GM21447 (cell line): ENCODE results near the gene GNRH2.
"Not testable (repeated sequence)": the region's sequence is repeated elsewhere in the genome, so short reads cannot be mapped to it uniquely, and the experiment has no call there.

Experiments used
- ATAC-seq: cut with Tn5 transposase; IDR thresholded peaks from one replicate; pipeline ENCODE4 v1.9.1; 2021; ENCODE audit not compliant: unreplicated experiment

GNRH2 gene

DNA sequence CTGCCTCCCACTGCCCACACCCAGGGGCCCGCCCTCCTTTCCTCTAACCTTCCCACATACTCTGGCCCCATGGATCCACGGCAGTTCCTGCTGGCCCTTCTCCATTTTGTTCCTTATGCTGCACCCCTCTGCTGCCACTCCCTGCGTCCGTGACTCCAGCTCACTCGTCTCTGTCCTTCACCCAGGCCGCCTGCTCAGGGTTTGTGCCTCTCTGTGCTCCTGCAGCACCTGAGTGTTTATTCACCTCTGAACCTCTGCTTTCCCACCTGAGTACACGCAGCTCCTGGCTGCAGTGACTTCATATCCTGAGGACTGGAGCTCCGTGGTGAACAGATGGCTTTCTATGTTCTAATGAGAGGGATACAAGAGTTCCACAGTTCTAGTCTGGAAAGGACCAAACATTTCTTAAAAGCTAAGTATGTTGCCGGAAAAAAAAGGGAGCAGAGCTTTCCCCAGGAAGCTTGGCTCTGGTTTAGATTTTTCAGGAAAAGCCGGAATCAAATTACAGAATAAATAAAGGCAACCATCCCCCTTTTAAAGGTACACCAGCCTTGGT lies 1.5 kb upstream of the GNRH2 start:
- no peak for ATAC-seq

DNA sequence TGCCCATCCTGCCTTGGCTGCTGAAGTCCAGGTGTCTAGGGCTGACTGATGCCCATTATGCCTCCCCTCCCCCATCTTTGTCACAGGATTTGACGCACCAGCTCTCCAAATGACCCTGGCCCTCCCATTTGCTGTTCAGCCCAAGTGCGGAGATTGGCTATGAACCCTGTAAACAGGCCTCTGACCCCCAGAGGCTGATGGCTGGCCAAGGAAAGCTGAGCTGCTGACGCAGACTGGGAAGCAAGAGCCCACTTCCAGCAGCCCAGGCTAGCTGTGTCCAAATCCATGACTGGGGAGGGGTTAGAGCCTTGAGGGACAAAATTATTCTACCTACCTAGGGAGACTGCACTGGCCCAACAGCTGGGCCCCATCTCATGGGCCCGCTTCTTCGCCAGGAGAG lies 797 bp upstream of the GNRH2 start:
- ATAC-seq = no peak

DNA sequence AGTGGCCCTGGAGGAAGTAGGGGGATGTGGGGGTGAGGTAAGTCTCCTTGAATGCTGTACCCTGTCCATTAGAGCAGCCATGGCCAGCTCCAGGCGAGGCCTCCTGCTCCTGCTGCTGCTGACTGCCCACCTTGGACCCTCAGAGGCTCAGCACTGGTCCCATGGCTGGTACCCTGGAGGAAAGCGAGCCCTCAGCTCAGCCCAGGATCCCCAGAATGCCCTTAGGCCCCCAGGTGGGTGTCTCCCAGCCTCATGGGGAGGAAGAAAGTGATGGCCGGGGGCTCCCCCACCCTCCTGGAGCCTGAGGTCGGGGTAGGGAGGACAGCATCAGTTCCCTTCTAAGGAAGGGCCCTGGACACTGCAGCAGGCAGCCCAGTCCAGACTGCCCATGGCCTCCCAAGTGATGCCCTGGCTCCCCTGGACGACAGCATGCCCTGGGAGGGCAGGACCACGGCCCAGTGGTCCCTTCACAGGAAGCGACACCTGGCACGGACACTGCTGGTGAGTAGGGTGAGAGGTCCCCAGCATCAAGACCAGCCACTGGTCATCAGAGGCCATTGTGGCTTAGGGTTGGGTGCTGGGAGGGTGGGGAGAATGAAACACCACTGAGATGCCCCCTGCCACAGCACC lies 1.0 kb downstream of the GNRH2 start:
- ATAC-seq = no peak

DNA sequence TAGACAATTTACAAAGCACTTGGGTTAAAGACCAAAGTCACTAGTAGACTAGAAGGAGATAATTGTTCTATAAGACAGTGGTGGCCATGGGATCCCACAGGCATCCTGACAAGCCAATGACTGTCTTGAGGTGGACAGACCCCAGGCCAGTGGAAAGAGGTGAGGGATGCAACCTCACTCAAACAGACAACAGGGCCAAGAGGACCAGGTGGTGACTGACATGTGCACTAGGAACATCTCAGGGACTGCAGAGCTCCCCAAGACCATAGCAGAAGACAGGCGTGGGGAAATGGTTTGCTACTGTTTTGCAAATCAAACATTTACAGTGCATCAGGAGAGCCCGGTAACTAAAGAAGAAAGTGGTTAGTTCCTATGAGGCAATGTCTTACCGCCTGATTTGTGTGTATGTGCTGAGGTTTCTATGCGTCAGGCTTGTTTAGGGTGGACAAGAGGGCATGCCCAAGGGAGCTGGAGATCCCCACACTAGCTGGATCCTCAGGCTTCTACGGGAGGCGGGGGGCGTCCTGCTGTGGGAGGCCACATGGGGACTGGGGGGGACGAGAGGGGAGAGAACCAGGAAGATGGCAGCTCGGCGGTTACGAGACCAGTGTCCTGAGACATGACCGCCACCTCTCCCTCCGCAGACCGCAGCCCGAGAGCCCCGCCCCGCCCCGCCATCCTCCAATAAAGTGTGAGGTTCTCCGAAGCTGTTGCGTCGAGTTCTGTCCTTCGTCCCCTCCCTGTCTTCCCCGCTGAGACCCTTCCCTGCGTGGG lies 1.8 kb downstream of the GNRH2 start:
- ATAC-seq = peak; percentile 45

DNA sequence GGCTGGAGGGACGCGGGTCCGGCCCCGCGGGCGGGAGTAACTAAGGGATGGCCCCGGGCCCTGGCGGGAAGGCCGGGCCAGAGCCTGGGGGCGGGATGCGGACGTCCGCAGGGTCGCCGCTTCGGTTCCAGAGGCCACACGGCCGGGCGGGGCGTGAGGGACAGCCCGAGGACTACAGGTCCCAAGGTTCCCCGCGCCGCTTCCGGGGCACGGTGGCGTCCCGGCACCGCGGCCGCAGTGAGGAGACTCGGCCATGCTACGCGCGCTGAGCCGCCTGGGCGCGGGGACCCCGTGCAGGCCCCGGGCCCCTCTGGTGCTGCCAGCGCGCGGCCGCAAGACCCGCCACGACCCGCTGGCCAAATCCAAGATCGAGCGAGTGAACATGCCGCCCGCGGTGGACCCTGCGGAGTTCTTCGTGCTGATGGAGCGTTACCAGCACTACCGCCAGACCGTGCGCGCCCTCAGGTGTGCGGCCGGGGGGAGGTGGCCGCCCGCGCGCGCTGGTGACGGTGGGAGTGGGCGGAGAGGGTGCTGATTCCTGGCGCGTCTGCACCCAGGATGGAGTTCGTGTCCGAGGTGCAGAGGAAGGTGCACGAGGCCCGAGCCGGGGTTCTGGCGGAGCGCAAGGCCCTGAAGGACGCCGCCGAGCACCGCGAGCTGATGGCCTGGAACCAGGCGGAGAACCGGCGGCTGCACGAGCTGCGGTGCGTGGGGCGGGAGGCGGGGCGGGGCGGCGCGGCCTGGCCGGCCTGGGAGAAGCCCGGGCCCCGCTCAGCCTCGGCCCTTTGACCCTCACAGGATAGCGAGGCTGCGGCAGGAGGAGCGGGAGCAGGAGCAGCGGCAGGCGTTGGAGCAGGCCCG lies 2.6 kb downstream of the GNRH2 start, which contains the start of gene MRPS26:
Gene MRPS26 (plus strand): TSS at position 237 of the 861 bp plus-strand sequence. CDS start 17 bp downstream, at position 254.
- ATAC-seq = peak; percentile 85

DNA sequence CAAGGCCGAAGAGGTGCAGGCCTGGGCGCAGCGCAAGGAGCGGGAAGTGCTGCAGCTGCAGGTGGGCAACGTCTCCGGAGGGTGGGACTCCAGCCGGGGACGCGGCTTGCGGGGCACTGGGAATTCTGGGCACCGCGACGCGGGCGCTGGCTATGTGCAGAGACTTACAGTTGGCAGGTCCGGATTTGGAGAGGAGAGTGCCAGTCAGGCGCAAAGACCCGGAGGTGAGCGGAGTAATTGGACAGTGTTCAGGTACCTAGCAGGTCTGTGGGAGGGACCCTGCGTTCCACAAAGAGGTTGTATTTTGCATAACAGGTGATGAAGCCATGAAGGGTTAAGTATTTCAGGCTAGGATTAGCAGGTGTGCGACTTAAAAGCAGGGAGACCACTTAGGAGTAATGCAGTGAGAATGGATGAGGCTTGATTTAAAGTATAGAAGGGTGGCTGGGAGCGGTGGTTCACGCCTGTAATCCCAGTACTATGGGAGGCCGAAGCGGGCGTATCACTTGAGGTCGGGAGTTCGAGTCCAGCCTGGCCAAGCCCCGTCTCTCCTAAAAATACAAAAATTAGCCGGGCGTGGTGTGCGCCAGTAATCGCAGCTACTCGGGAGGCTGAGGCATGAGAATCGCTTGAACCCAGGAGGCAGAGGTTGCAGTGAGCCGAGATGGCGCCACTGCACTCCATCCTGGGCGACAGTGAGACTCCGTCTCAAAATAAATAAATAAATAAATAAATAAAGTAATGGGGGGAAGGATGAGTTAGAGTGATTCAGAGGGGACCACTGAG lies 3.4 kb downstream of the GNRH2 start:
- peak; percentile 4 for ATAC-seq

DNA sequence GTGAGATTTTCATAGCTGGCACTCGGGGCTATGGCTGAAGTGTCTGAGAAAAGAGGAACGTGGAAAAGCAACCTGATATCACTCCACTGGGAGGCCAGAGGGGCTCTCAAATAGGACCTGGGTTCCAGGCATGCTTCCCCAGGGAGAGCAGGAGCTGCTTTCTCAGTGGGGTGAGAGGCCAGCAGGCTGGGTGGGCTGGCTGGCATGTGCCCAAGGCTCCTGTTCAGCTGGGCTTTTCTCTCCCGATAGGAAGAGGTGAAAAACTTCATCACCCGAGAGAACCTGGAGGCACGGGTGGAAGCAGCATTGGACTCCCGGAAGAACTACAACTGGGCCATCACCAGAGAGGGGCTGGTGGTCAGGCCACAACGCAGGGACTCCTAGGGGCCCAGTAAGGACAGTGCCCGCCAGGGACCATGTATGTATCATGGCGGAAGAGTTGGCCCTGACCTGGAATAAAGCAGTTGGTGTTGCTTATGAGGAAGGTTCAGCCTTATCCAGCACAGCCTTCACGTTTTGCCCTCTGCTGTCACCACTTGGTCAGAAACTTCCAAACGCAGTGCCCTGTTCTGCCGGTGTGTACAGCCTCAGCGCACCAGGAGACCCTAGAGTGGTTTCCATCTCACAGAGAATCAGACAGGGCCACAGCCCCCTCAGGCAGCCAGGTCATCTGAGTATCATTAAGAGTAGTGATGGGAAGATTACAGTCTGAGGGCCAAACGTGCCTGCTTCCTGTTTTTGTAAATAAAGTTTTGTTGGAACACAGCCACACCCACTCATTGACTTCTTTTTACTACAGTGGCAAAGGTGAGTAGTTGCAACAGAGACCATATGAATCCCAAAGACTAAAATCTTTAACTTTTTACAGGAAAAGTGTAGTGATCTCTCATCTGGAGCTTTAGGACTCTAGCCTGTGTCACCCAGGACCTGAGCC lies 4.3 kb downstream of the GNRH2 start:
- no peak for ATAC-seq

DNA sequence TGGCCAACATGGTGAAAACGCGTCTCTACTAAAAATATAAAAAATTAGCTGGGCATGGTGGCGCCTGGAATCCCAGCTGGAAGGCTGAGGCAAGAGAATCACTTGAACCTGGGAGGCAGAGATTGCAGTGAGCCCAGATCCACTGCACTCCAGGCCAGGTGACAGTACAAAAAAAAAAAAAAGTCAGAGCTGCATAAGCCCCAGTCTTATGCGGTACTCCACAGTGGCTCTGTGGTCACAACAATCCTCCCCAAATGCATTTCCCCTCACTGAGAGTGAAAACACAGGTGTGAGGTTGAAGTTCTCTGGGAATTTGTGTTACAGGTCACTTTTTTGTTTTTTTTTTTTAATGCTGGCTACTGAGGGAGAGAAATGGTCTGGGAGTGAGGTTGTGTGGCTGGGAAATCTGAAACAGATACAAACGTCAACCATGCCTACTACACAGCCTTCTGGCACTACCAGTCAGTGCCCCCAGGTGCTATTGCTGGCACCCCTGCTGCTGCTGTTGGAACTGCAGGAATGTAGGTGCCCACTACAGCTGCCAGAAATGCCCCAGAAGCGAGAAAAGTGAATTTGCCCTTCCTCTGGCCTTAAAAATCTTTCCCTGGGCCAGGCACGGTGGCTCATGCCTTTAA lies 8.1 kb downstream of the GNRH2 start:
- no peak for ATAC-seq

DNA sequence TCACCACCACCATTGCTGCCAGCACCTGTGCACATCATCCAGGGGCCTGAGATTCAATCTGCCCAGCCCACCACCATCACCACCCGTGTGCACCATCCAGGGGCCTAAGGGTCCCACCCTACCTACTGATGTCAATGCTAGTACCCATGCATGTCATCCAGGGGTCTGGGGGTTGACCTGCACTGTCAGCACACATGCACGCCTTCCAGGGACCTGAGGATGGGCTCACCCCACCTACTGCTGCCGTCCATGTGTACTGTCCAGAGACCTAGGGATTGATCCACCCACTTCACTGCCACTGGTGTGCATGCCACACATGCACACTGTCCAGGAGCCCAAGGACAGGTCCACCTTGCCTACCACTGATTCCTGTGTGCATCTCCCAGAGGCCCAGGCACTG lies 16.1 kb downstream of the GNRH2 start:
- ATAC-seq = no peak

DNA sequence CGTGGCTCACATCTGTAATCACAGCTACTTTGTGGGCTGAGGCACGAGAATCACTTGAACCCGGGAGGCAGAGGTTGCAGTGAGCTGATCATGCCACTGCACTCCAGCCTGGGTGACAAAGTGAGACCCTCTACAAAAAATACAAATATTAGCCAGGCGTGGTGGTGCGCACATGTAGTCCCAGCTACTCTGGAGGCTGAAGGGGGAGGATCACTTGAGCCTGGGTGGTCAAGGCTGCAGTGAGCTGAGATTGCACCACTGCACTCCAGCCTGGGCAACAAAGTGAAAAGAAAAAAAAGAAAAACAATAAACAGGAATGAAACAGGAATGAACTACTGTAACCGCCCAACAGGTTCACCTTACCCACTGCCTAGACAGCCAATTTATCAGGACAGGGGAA lies 20.7 kb downstream of the GNRH2 start:
- ATAC-seq = not testable (repeated sequence)

DNA sequence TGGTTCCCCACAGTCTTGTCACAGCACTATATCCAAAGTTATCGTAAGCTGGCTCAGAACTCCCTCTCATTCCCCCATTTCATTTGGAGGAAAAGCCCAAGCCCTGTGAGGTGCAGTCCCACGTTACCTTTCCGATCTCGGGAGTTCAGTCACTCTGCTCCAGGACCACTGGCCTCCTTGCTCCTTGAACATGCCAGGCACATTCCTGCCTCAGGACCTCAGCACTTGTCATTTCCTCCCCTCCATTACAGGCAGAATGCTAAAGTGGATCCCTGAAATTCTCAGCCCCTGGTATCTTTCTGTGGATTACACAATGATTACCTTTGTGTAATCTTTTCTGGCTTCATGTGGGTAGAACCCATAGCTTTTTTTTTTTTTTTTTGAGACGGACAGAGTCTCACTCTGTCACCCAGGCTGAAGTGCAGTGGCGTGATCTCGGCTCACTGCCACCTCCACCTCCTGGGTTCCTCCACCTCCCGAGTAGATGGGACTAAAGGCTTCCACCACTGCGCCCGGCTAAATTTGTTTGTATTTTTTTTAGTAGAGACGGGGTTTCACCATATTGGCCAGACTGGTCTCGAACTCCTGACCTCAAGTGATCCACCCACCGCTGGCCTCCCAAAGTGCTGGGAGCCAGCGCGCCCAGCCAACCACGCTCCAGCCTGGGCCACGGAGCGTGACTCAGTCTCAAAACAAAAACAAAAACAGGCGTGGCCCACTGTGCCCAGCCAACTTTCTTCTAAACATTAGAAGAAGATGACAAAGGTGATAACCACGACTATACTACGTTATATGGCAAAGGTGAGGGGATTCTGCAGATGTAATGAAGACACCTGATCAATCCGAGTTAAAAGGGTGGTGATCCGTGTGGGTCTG lies 24.0 kb downstream of the GNRH2 start:
- peak; percentile 48 for ATAC-seq

DNA sequence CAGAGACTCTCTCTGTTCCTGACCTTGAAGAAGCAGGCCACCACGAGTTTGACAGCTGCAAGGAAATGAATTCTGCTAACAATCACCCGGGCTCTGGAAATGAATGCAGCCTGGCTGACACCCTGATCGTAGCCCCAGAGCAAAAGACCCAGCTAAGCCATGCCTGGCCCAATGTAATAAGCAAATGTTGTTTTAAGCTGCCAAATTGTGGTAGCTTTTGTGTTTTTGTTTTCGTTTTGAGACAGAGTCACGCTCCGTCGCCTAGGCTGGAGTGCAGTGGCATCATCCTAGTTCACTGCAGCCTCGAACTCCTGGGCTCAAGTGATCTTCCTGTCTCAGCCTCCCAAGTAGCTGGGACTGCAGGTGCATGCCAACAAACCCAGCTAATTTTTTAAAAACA lies 24.7 kb downstream of the GNRH2 start:
- peak; percentile 63 for ATAC-seq

DNA sequence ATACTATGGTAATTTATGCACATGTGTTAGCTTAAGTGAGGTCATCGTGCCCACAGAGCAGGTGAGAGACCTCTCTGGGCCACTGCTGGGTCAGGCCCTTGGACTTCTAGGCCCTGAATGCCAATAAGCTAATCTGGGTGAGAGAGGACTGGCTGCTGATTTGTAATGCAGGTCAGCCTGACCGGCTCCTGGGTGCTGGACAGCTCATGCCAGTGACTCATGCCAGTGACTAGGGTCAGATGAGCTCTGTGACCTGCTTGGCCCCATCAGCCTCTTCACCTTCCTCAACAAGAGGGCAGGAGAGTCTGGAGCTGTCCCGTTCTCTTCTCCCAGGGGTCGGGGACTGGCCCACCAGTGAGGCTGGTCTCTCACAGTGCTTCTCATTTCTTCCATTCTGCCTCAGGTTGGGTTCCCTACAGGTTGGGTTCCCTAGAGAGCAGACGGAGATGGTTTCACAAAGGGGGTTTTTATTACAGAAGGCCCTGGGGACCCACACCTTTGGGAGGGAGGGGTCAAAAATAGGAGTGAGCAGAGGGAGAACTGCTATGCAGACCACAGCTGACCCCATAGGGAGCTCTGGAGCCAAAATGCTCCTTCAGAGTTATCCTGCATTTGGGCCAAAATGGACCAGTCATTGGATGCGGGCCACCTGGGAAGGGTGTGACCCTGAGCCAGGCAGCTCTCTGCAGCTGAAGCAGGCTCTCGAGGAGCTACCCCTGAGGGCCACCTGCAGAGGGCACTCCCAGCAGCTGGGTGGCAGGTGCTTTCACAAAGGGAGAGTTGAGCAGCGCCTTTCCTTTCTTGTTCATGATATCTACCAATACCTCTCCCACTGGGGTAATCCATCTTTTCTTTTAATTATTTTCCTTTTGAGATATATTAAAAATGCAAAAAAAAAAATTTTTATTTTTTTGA lies 25.8 kb downstream of the GNRH2 start:
- no peak for ATAC-seq

DNA sequence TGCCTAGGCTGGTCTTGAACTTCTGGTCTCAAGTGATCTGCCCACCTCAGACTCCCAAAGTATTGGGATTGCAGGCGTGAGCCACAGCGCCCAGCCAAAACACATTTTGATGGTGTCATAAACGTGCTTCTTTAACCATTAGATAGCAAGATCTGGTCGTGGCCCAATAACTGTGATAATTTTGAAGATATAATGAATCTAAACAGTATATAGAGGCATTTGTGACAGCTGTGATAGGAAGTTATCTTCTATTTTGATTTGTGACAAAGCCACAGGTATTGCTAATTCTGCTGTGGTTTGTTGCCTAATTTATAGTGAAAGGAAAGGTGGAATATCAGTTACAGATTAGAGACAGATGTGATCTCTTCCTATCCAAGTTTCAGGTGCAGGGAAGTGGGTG lies 27.3 kb downstream of the GNRH2 start:
- no peak for ATAC-seq

DNA sequence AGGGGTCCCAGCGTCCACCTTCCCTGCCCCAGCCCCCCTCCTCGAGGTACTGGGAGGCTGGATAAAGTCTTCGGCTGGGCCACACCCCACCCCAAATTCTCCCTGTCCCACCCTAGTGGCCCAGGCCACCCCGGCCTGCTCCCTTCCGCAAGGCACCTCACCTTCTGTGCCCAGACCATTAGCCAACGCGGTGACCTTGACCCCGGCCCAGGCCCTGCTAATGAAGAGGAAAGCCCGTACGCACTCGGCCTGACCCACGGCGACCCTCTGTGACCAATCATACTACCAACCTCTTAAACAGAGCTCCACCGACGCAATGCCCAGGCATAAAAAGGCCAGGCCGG lies 27.8 kb downstream of the GNRH2 start:
- ATAC-seq = no peak

DNA sequence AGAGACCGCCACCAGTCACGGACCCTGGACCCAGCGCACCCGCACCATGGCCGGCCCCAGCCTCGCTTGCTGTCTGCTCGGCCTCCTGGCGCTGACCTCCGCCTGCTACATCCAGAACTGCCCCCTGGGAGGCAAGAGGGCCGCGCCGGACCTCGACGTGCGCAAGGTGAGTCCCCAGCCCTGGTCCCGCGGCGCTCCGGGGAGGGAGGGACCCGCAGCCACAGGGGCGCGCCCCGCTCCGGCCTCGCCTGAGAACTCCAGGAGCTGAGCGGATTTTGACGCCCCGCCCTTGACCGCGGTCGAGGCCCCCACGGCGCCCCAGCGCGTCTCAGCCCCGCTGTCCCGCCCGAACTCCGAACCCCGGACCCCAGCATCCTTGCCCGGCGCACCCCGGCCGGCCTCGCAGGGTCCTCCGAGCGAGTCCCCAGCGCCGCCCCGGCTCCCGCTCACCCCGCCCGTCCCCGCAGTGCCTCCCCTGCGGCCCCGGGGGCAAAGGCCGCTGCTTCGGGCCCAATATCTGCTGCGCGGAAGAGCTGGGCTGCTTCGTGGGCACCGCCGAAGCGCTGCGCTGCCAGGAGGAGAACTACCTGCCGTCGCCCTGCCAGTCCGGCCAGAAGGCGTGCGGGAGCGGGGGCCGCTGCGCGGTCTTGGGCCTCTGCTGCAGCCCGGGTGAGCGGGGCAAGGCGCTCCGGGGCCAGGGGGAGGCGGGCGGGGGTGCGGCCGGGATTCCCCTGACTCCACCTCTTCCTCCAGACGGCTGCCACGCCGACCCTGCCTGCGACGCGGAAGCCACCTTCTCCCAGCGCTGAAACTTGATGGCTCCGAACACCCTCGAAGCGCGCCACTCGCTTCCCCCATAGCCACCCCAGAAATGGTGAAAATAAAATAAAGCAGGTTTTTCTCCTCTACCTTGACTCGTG lies 28.4 kb downstream of the GNRH2 start, which contains the start of gene OXT:
Gene OXT (plus strand): TSS at position 11 of the 920 bp plus-strand sequence. CDS start 36 bp downstream, at position 47.
- no peak for ATAC-seq
